DOHH2 (cell line): ENCODE results near the gene PITPNM3.

Experiments
- H3F3A ChIP-seq: fragments of 200-600 bp; sonication (generic), shearing (Covaris generic); 2 replicates; pipeline ENCODE4 v1.6.0; 2016; ENCODE audit warnings: antibody characterized with exemption, mild to moderate bottlenecking; ENCODE audit not compliant: control insufficient read depth, insufficient read depth
- H3K27ac ChIP-seq: fragments of 200-600 bp; sonication (generic); 2 replicates; pipeline ENCODE4 v1.5.1; 2014; ENCODE audit warnings: low read depth, mild to moderate bottlenecking, low read length, moderate library complexity
- H3K27me3 ChIP-seq: fragments of 200-600 bp; sonication (generic); 2 replicates; pipeline ENCODE4 v1.6.1; 2014; ENCODE audit warnings: mild to moderate bottlenecking, low read length, mixed read lengths; ENCODE audit not compliant: control insufficient read depth
- H3K36me3 ChIP-seq: fragments of 200-600 bp; sonication (generic); 2 replicates; pipeline ENCODE4 v1.6.1; 2014; ENCODE audit warnings: mild to moderate bottlenecking, low read length, moderate library complexity, mixed read lengths; ENCODE audit not compliant: control insufficient read depth
- H3K4me1 ChIP-seq: fragments of 200-600 bp; sonication (generic); 2 replicates; pipeline ENCODE4 v1.6.1; 2014; ENCODE audit warnings: mild to moderate bottlenecking, low read length, mixed read lengths; ENCODE audit not compliant: control insufficient read depth
- H3K4me2 ChIP-seq: fragments of 200-600 bp; sonication (generic); 2 replicates; pipeline ENCODE4 v1.6.0; 2014; ENCODE audit warnings: mild to moderate bottlenecking, low read length, moderate library complexity
- H3K4me3 ChIP-seq: fragments of 200-600 bp; sonication (generic); 2 replicates; pipeline ENCODE4 v1.5.1; 2014; ENCODE audit warnings: mild to moderate bottlenecking, low read length, mixed read lengths
- H3K79me2 ChIP-seq: fragments of 200-600 bp; sonication (generic); 2 replicates; pipeline ENCODE4 v1.6.1; 2014; ENCODE audit warnings: mild to moderate bottlenecking, low read length, mixed read lengths; ENCODE audit not compliant: control insufficient read depth
- H3K9me2 ChIP-seq: fragments of 200-600 bp; sonication (generic); replicated peaks from 2 replicates; pipeline ENCODE4 v1.6.1; 2014; ENCODE audit warnings: mild to moderate bottlenecking, low read length, mixed read lengths; ENCODE audit not compliant: control insufficient read depth
- H3K9me3 ChIP-seq: fragments of 200-600 bp; sonication (generic); 2 replicates; pipeline ENCODE4 v1.6.1; 2014; ENCODE audit warnings: antibody characterized with exemption, low read length, mixed read lengths; ENCODE audit not compliant: control insufficient read depth, insufficient read depth
- H4K20me1 ChIP-seq: fragments of 200-600 bp; sonication (generic); 2 replicates; pipeline ENCODE4 v1.6.0; 2014; ENCODE audit warnings: low read depth, mild to moderate bottlenecking, antibody characterized with exemption, low read length, moderate library complexity; ENCODE audit not compliant: control insufficient read depth, insufficient read depth
- EZH2phosphoT487 ChIP-seq: fragments of 200-600 bp; sonication (generic); IDR thresholded peaks from 2 replicates; pipeline ENCODE4 v1.6.1; 2017; ENCODE audit warnings: borderline replicate concordance, mild to moderate bottlenecking, antibody characterized with exemption, low read length, moderate library complexity, mixed read lengths
- TF ChIP-seq, protein P1 (sequence below): fragments of 200-600 bp; sonication (generic); IDR thresholded peaks from one replicate; pipeline ENCODE4 v1.5.1; 2014; ENCODE audit warnings: antibody characterized with exemption, mild to moderate bottlenecking, low read depth, low read length; ENCODE audit not compliant: poor library complexity, severe bottlenecking

PITPNM3 gene

DNA sequence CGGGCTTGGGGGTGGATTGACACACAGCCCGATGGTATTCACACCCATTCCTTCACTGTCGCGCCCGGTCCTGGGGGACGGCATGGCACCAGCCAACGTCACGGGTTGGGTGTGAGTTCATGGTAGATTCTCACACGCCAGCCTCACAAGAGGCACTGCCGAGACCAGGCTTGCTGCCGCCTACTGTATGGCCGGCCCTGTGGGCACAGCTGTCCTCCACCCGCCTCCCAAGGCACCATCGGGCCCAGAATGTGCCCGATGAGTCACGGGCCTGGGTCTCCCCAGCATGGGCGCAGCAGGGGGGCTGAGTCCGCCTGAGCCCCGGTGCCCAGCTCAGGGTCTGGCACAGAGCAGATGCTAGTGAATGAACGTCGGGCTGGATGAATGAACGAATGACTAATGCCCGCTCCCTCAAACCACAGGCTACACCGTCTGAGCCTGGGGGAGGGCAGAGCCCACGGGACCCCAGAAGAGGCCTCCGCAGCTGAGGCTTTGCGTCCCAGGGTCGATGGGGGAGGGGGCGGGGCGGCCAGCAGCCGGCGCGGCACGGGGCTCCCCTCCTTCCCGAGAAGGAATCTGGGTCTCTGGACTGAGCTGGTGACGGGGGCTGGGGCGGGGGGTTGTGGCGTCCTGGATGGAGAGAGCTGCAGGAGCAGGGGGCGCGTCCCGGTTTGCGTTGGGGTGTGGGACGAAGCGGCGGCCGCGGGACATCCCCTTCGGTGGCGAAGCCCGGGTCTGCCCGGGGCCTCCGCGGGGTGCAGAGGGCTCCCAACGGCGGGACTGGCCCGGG, 829 bp downstream of the PITPNM3 start:
- no peaks in the 10 kb centered on the region for H3K9me3 ChIP-seq
- no peaks in the 10 kb centered on the region for H3F3A ChIP-seq
- H4K20me1 ChIP-seq: no peaks in the 10 kb centered on the region
- TF ChIP-seq, protein P1, sequence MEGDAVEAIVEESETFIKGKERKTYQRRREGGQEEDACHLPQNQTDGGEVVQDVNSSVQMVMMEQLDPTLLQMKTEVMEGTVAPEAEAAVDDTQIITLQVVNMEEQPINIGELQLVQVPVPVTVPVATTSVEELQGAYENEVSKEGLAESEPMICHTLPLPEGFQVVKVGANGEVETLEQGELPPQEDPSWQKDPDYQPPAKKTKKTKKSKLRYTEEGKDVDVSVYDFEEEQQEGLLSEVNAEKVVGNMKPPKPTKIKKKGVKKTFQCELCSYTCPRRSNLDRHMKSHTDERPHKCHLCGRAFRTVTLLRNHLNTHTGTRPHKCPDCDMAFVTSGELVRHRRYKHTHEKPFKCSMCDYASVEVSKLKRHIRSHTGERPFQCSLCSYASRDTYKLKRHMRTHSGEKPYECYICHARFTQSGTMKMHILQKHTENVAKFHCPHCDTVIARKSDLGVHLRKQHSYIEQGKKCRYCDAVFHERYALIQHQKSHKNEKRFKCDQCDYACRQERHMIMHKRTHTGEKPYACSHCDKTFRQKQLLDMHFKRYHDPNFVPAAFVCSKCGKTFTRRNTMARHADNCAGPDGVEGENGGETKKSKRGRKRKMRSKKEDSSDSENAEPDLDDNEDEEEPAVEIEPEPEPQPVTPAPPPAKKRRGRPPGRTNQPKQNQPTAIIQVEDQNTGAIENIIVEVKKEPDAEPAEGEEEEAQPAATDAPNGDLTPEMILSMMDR: no peak
- peak; percentile 88; the same call in 1 of the 2 replicates for TF ChIP-seq EZH2phosphoT487
- H3K79me2 ChIP-seq: no peaks in the 10 kb centered on the region
- H3K4me2 ChIP-seq: no peak overlapping the region
- H3K4me1 ChIP-seq: no peaks in the 10 kb centered on the region
- no peak overlapping the region for H3K4me3 ChIP-seq
- no peaks in the 10 kb centered on the region for H3K9me2 ChIP-seq
- no peak overlapping the region for H3K27ac ChIP-seq
- no peaks in the 10 kb centered on the region for H3K36me3 ChIP-seq
- H3K27me3 ChIP-seq: peaks cover 24% of the 10 kb centered on the region

DNA sequence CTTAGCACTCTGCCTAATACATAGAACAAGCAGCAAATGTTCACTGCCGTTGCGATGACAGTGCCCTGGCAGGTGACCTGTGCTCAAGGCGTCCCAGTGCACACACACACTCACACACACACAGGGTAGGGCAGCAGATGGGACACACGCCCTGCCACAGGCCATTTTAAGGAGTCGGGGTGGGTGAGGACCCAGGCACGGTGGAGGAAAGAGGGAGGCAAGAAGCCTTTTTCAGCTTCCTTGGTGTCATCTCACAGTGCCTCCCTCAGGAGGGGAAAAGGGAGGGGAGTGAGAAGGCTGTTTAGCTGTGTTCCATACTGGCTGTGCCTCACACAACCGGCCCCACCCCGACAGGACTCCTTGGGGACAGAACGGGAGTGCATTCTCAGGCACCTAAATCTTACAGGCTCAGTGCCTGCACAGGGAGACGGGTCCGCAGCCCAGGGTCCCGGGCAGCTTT, 1.5 kb downstream of the PITPNM3 start:
- Histone ChIP-seq H3K4me2 (no peak overlapping the region), H3K4me3 (no peak overlapping the region)

DNA sequence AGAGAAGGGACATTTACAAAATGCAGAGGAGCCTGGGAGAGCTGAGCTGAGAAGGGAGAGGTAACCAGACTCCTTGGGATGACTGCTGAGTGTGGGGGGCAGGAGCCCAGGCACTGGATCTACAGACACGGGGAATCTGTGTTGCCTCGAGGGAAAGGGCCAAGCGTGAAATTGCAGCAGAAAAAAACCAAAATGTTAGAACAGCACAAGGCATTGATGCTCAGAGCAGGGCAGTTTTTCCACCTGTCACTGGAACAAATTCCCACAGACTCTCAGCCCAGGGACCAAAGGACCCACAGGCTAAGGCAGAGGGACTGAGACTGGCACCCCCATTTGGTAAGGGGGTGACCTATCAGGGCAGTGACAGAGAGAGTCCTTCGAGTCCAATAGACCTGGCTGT, 2.0 kb downstream of the PITPNM3 start:
- Histone ChIP-seq H4K20me1 (no peaks in the 10 kb centered on the region), H3F3A (no peaks in the 10 kb centered on the region), H3K27me3 (peaks cover 24% of the 10 kb centered on the region), H3K27ac (no peak overlapping the region), H3K9me3 (no peaks in the 10 kb centered on the region), H3K79me2 (no peaks in the 10 kb centered on the region), H3K4me1 (no peaks in the 10 kb centered on the region), H3K4me3 (no peak overlapping the region), H3K4me2 (no peak overlapping the region), H3K9me2 (no peaks in the 10 kb centered on the region), H3K36me3 (no peaks in the 10 kb centered on the region)
- TF ChIP-seq, protein P1: no peak
- no peak for TF ChIP-seq EZH2phosphoT487

More for the DNA sequence above, 1.5 kb downstream of the PITPNM3 start:
- H3K9me2 ChIP-seq: no peaks in the 10 kb centered on the region
- no peaks in the 10 kb centered on the region for H3F3A ChIP-seq
- no peaks in the 10 kb centered on the region for H3K9me3 ChIP-seq
- no peak overlapping the region for H3K27ac ChIP-seq
- TF ChIP-seq, protein P1: no peak
- TF ChIP-seq EZH2phosphoT487: no peak
- peaks cover 24% of the 10 kb centered on the region for H3K27me3 ChIP-seq
- no peaks in the 10 kb centered on the region for H3K4me1 ChIP-seq
- H3K79me2 ChIP-seq: no peaks in the 10 kb centered on the region
- H4K20me1 ChIP-seq: no peaks in the 10 kb centered on the region
- no peaks in the 10 kb centered on the region for H3K36me3 ChIP-seq
